M059J (cell line): Measurements from ENCODE around the gene PRPF6. TPM values are rescaled to one million over a fixed set of nuclear protein-coding genes. Genes with fewer than 3 reads are reported as not detected.

Experiments used
- DNase-seq: peaks from one replicate; pipeline ENCODE4 v3.0.0-alpha.2; 2012; ENCODE audit warnings: low read depth
- total RNA-seq: library from RNA; depleted of rRNA; stranded (reverse); fragments of >200 nt; shearing (Covaris generic); gene quantifications from 2 replicates; pipeline ENCODE4 v1.2.3, GENCODE V29; 2014

PRPF6 gene
- total RNA-seq, 1 experiment from 2014 or later = 106 TPM

- DNase-seq = no peak
Observed at GRCh38 chr20:63945031-63945658, 35.8 kb upstream of the PRPF6 start.

- DNase-seq = no peak
Observed at GRCh38 chr20:63945921-63946920, 34.7 kb upstream of the PRPF6 start.

- no peak for DNase-seq
Observed at GRCh38 chr20:63946986-63947637, 33.8 kb upstream of the PRPF6 start.

GRCh38 chr20:63947638-63948456 lies 33.1 kb upstream of the PRPF6 start:
- no peak for DNase-seq

- no peak for DNase-seq
Observed at GRCh38 chr20:63950701-63951397, 30.1 kb upstream of the PRPF6 start.

GRCh38 chr20:63951398-63952209 lies 29.3 kb upstream of the PRPF6 start:
- no peak for DNase-seq

- DNase-seq = no peak
Observed at GRCh38 chr20:63952210-63952535, 28.8 kb upstream of the PRPF6 start.

GRCh38 chr20:63952769-63953168 lies 28.2 kb upstream of the PRPF6 start:
- no peak for DNase-seq

- no peak for DNase-seq
Observed at GRCh38 chr20:63953764-63954429, 27.0 kb upstream of the PRPF6 start.

- peak; percentile 50 for DNase-seq
Observed at GRCh38 chr20:63955281-63955826, 25.6 kb upstream of the PRPF6 start.

- DNase-seq = peak; percentile 89
Observed at GRCh38 chr20:63955827-63956663, 24.9 kb upstream of the PRPF6 start, which contains the start of gene UCKL1. Gene UCKL1, minus strand, starts transcription at chr20:63956416. Its CDS starts 44 bp downstream, at chr20:63956372.

GRCh38 chr20:63956664-63957003 lies 24.3 kb upstream of the PRPF6 start:
- no peak for DNase-seq

- DNase-seq = peak; percentile 73
Observed at GRCh38 chr20:63957004-63957689, 23.8 kb upstream of the PRPF6 start.

GRCh38 chr20:63957690-63958441 lies 23.1 kb upstream of the PRPF6 start:
- DNase-seq = no peak

GRCh38 chr20:63958471-63958870 lies 22.5 kb upstream of the PRPF6 start:
- no peak for DNase-seq

GRCh38 chr20:63958964-63959698 lies 21.8 kb upstream of the PRPF6 start:
- DNase-seq = no peak
